HEK293 (cell line): ENCODE results near the gene MICAL3.

Experiments
- CTCF ChIA-PET: fragments of 350-600 bp; formaldehyde crosslinking; extraction: SDS; loops from one replicate; lab custom pipeline; 2021; ENCODE audit warnings: antibody characterized with exemption; lab: Yijun Ruan, JAX
- POLR2A ChIA-PET: fragments of 300-600 bp; formaldehyde crosslinking; extraction: SDS; loops from one replicate; lab custom pipeline; 2020; ENCODE audit warnings: antibody characterized with exemption, inconsistent platforms; lab: Yijun Ruan, JAX
- H3K27ac ChIP-seq: fragments of 200-500 bp; sonication (Bioruptor generic); 2 replicates; pipeline ENCODE4 v1.5.1; 2014; ENCODE audit warnings: low read depth, low read length, control low read depth, inconsistent platforms; ENCODE audit errors: extremely low read depth
- H3K36me3 ChIP-seq, 2 experiments: fragments of 200-500 bp in 1 of 2; sonication (Bioruptor generic) in 1 of 2; 1 replicate in 1 of 2; 2 replicates in 1 of 2; pipeline ENCODE4 v1.5.1; 2014 to 2017; ENCODE audit warnings: inconsistent platforms in 2 of 2, low read length in 2 of 2; ENCODE audit not compliant: control insufficient read depth in 2 of 2, insufficient read depth in 1 of 2
- H3K4me1 ChIP-seq: fragments of 200-500 bp; sonication (Bioruptor generic); 2 replicates; pipeline ENCODE4 v1.5.1; 2014; ENCODE audit warnings: mild to moderate bottlenecking, low read length, inconsistent platforms; ENCODE audit not compliant: control insufficient read depth, insufficient read depth
- H3K4me3 ChIP-seq: 2 replicates; pipeline ENCODE4 v1.5.1; 2011; ENCODE audit warnings: low read depth, mild to moderate bottlenecking, control low read depth, low read length, moderate library complexity
- H3K9me3 ChIP-seq: fragments of 200-500 bp; sonication (Bioruptor generic); 2 replicates; pipeline ENCODE4 v1.5.1; 2014; ENCODE audit warnings: low read depth, low read length, inconsistent platforms; ENCODE audit not compliant: control insufficient read depth, insufficient read depth
- BCL11B ChIP-seq: fragments of 450-650 bp; formaldehyde crosslinking; IDR thresholded peaks from 2 replicates; pipeline ENCODE4 v1.5.1; 2016; ENCODE audit warnings: low read depth, missing biosample characterization, missing genetic modification characterization
- GLIS1 ChIP-seq: fragments of 450-650 bp; formaldehyde crosslinking; IDR thresholded peaks from 2 replicates; pipeline ENCODE4 v1.5.1; 2016; ENCODE audit warnings: missing biosample characterization, missing genetic modification characterization
- HOXA7 ChIP-seq: sonication (generic); formaldehyde crosslinking; IDR thresholded peaks from 2 replicates; pipeline ENCODE4 v1.8.1; 2022; ENCODE audit warnings: missing genetic modification reagents, borderline replicate concordance
- HOXC10 ChIP-seq: sonication (generic); formaldehyde crosslinking; IDR thresholded peaks from 2 replicates; pipeline ENCODE4 v1.8.1; 2023; ENCODE audit warnings: mild to moderate bottlenecking, missing genetic modification reagents
- KLF1 ChIP-seq: fragments of 450-650 bp; formaldehyde crosslinking; IDR thresholded peaks from 2 replicates; pipeline ENCODE4 v1.5.1; 2016; ENCODE audit warnings: missing biosample characterization, missing genetic modification characterization
- KLF9 ChIP-seq: fragments of 450-650 bp; formaldehyde crosslinking; IDR thresholded peaks from 2 replicates; pipeline ENCODE4 v1.5.1; 2016; ENCODE audit warnings: missing biosample characterization, missing genetic modification characterization, low read depth
- MEIS1 ChIP-seq: sonication (generic); formaldehyde crosslinking; IDR thresholded peaks from 2 replicates; pipeline ENCODE4 v1.8.1; 2022; ENCODE audit warnings: missing genetic modification reagents, mild to moderate bottlenecking, borderline replicate concordance
- RBAK ChIP-seq: fragments of 450-650 bp; formaldehyde crosslinking; IDR thresholded peaks from 2 replicates; pipeline ENCODE4 v1.5.1; 2016; ENCODE audit warnings: missing biosample characterization, missing genetic modification characterization
- WT1 ChIP-seq: fragments of 450-650 bp; formaldehyde crosslinking; IDR thresholded peaks from 2 replicates; pipeline ENCODE4 v1.5.1; 2016; ENCODE audit warnings: missing biosample characterization, missing genetic modification characterization
- ZBTB17 ChIP-seq: fragments of 450-650 bp; formaldehyde crosslinking; IDR thresholded peaks from 2 replicates; pipeline ENCODE4 v1.5.1; 2016; ENCODE audit warnings: missing biosample characterization, missing genetic modification characterization
- ZBTB20 ChIP-seq: fragments of 450-650 bp; formaldehyde crosslinking; IDR thresholded peaks from 2 replicates; pipeline ENCODE4 v1.5.1; 2016; ENCODE audit warnings: missing biosample characterization, missing genetic modification characterization
- ZFP41 ChIP-seq: fragments of 450-650 bp; formaldehyde crosslinking; IDR thresholded peaks from 2 replicates; pipeline ENCODE4 v1.5.1; 2016; ENCODE audit warnings: missing biosample characterization, missing genetic modification characterization, borderline replicate concordance
- ZNF112 ChIP-seq: fragments of 450-650 bp; formaldehyde crosslinking; IDR thresholded peaks from 2 replicates; pipeline ENCODE4 v1.5.0; 2017; ENCODE audit warnings: missing biosample characterization, missing genetic modification characterization
- ZNF121 ChIP-seq: fragments of 450-650 bp; formaldehyde crosslinking; IDR thresholded peaks from 2 replicates; pipeline ENCODE4 v1.5.1; 2016; ENCODE audit warnings: missing biosample characterization, missing genetic modification characterization
- ZNF140 ChIP-seq: fragments of 450-650 bp; formaldehyde crosslinking; IDR thresholded peaks from 2 replicates; pipeline ENCODE4 v1.5.1; 2016; ENCODE audit warnings: missing biosample characterization, missing genetic modification characterization
- ZNF155 ChIP-seq: fragments of 450-650 bp; formaldehyde crosslinking; IDR thresholded peaks from 2 replicates; pipeline ENCODE4 v1.5.1; 2016; ENCODE audit warnings: missing biosample characterization, missing genetic modification characterization
- ZNF169 ChIP-seq: fragments of 450-650 bp; formaldehyde crosslinking; IDR thresholded peaks from 2 replicates; pipeline ENCODE4 v1.5.1; 2016; ENCODE audit warnings: missing biosample characterization, missing genetic modification characterization
- ZNF302 ChIP-seq: fragments of 450-650 bp; formaldehyde crosslinking; IDR thresholded peaks from 2 replicates; pipeline ENCODE4 v1.5.1; 2016; ENCODE audit warnings: missing biosample characterization, missing genetic modification characterization, low read depth
- ZNF324 ChIP-seq: fragments of 450-650 bp; formaldehyde crosslinking; IDR thresholded peaks from 2 replicates; pipeline ENCODE4 v1.5.1; 2016; ENCODE audit warnings: missing biosample characterization, missing genetic modification characterization
- ZNF350 ChIP-seq: fragments of 450-650 bp; formaldehyde crosslinking; IDR thresholded peaks from 2 replicates; pipeline ENCODE4 v1.5.0; 2017; ENCODE audit warnings: missing biosample characterization, mild to moderate bottlenecking, missing genetic modification characterization
- ZNF354C ChIP-seq: fragments of 450-650 bp; formaldehyde crosslinking; IDR thresholded peaks from 2 replicates; pipeline ENCODE4 v1.5.1; 2016; ENCODE audit warnings: missing biosample characterization, missing genetic modification characterization, low read depth, borderline replicate concordance
- ZNF529 ChIP-seq: fragments of 450-650 bp; formaldehyde crosslinking; IDR thresholded peaks from 2 replicates; pipeline ENCODE4 v1.5.1; 2017; ENCODE audit warnings: missing genetic modification characterization, missing biosample characterization; ENCODE audit not compliant: insufficient replicate concordance
- ZNF610 ChIP-seq: fragments of 450-650 bp; formaldehyde crosslinking; IDR thresholded peaks from 2 replicates; pipeline ENCODE4 v1.5.1; 2016; ENCODE audit warnings: missing biosample characterization, missing genetic modification characterization, borderline replicate concordance
- ZNF624 ChIP-seq: fragments of 450-650 bp; formaldehyde crosslinking; IDR thresholded peaks from 2 replicates; pipeline ENCODE4 v1.5.1; 2017; ENCODE audit warnings: missing biosample characterization, missing genetic modification characterization
- ZNF701 ChIP-seq: fragments of 450-650 bp; formaldehyde crosslinking; IDR thresholded peaks from 2 replicates; pipeline ENCODE4 v1.5.1; 2016; ENCODE audit warnings: missing biosample characterization, missing genetic modification characterization
- TF ChIP-seq, protein P1 (sequence below): fragments of 450-650 bp; formaldehyde crosslinking; IDR thresholded peaks from 2 replicates; pipeline ENCODE4 v1.5.1; 2016; ENCODE audit warnings: missing biosample characterization, missing genetic modification characterization
- TF ChIP-seq, protein P2 (sequence below): fragments of 450-650 bp; formaldehyde crosslinking; IDR thresholded peaks from 2 replicates; pipeline ENCODE4 v1.5.1; 2016; ENCODE audit warnings: missing biosample characterization, missing genetic modification characterization
- TF ChIP-seq, protein P3 (sequence below): fragments of 450-650 bp; formaldehyde crosslinking; IDR thresholded peaks from 2 replicates; pipeline ENCODE4 v1.5.1; 2016; ENCODE audit warnings: missing biosample characterization, missing genetic modification characterization
- TF ChIP-seq, protein P4 (sequence below): fragments of 450-650 bp; formaldehyde crosslinking; IDR thresholded peaks from 2 replicates; pipeline ENCODE4 v1.5.1; 2017; ENCODE audit warnings: missing biosample characterization, missing genetic modification characterization

The MICAL3 gene

DNA sequence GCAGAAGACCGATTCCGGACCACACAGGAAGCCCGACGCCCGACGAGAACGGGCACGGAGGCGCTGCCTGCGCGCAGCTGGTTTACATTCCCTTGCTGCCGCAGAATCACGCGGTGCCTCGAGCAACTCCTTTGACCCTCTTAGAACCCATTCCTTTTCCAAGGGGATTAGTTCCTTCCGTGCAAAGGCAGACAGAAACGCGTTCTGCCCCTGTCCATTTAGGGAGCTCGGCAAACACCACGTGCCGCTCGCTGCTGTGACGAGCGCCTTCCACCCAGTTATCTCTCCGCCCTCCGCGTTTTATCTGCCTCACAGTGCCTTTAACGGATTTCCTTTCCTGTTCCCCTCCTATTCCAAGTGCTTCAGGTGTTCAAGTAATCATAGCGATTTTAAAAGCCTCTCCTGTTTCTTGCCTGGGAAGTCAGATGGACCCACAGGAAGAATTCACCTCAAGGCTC is 24.1 kb upstream of the MICAL3 start:
- TF ChIP-seq ZNF701 (tag by site-specific recombination), result no peak
- no peak for TF ChIP-seq GLIS1 (tag by site-specific recombination)
- TF ChIP-seq, protein P1, sequence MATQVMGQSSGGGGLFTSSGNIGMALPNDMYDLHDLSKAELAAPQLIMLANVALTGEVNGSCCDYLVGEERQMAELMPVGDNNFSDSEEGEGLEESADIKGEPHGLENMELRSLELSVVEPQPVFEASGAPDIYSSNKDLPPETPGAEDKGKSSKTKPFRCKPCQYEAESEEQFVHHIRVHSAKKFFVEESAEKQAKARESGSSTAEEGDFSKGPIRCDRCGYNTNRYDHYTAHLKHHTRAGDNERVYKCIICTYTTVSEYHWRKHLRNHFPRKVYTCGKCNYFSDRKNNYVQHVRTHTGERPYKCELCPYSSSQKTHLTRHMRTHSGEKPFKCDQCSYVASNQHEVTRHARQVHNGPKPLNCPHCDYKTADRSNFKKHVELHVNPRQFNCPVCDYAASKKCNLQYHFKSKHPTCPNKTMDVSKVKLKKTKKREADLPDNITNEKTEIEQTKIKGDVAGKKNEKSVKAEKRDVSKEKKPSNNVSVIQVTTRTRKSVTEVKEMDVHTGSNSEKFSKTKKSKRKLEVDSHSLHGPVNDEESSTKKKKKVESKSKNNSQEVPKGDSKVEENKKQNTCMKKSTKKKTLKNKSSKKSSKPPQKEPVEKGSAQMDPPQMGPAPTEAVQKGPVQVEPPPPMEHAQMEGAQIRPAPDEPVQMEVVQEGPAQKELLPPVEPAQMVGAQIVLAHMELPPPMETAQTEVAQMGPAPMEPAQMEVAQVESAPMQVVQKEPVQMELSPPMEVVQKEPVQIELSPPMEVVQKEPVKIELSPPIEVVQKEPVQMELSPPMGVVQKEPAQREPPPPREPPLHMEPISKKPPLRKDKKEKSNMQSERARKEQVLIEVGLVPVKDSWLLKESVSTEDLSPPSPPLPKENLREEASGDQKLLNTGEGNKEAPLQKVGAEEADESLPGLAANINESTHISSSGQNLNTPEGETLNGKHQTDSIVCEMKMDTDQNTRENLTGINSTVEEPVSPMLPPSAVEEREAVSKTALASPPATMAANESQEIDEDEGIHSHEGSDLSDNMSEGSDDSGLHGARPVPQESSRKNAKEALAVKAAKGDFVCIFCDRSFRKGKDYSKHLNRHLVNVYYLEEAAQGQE, result no peak
- no peak for TF ChIP-seq RBAK (tag by site-specific recombination)
- TF ChIP-seq ZNF354C (tag by site-specific recombination), result no peak
- TF ChIP-seq ZNF121, result no peak
- no peak for TF ChIP-seq ZNF350 (tag by site-specific recombination)
- no peak for TF ChIP-seq WT1 (tag by site-specific recombination)
- no peak for TF ChIP-seq ZNF624 (tag by site-specific recombination)
- TF ChIP-seq ZNF155, result no peak
- TF ChIP-seq, protein P2, sequence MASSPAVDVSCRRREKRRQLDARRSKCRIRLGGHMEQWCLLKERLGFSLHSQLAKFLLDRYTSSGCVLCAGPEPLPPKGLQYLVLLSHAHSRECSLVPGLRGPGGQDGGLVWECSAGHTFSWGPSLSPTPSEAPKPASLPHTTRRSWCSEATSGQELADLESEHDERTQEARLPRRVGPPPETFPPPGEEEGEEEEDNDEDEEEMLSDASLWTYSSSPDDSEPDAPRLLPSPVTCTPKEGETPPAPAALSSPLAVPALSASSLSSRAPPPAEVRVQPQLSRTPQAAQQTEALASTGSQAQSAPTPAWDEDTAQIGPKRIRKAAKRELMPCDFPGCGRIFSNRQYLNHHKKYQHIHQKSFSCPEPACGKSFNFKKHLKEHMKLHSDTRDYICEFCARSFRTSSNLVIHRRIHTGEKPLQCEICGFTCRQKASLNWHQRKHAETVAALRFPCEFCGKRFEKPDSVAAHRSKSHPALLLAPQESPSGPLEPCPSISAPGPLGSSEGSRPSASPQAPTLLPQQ, result no peak
- TF ChIP-seq, protein P3, sequence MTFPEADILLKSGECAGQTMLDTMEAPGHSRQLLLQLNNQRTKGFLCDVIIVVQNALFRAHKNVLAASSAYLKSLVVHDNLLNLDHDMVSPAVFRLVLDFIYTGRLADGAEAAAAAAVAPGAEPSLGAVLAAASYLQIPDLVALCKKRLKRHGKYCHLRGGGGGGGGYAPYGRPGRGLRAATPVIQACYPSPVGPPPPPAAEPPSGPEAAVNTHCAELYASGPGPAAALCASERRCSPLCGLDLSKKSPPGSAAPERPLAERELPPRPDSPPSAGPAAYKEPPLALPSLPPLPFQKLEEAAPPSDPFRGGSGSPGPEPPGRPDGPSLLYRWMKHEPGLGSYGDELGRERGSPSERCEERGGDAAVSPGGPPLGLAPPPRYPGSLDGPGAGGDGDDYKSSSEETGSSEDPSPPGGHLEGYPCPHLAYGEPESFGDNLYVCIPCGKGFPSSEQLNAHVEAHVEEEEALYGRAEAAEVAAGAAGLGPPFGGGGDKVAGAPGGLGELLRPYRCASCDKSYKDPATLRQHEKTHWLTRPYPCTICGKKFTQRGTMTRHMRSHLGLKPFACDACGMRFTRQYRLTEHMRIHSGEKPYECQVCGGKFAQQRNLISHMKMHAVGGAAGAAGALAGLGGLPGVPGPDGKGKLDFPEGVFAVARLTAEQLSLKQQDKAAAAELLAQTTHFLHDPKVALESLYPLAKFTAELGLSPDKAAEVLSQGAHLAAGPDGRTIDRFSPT (tag by site-specific recombination), result no peak
- POLR2A ChIA-PET, result interaction anchor here (0.6 kb wide), 1 partner anchor 13 kb away, joined by 7 read pairs; no protein-coding TSS in a partner anchor
- no peak overlapping the region for H3K4me3 ChIP-seq
- CTCF ChIA-PET, result no interaction called here
- H3K4me1 ChIP-seq, result no peaks in the 10 kb centered on the region
- no peak overlapping the region for H3K27ac ChIP-seq
- no peaks in the 10 kb centered on the region for H3K36me3 ChIP-seq
- H3K9me3 ChIP-seq, result no peaks in the 10 kb centered on the region

DNA sequence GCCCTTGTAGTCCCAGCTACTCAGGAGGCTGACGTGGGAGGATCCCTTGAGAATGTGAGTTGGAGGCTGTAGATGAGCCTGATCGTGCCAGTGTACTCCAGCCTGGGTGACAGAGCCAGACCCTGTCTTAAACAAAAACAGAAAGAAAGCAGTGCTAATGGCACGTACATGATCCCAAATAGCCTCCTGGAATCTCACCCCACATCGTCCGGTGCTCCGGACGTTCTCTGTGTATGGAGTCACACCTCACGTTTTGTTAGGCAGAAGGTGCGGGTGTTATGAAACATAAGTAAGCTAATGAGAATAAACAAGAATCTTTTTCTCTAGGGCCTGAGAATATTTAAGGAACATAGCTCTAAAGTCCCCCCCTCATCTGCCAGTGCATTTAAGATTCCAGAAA is 23.7 kb upstream of the MICAL3 start:
- Histone ChIP-seq H3K4me3 (no peak overlapping the region), H3K9me3 (no peaks in the 10 kb centered on the region), H3K27ac (no peak overlapping the region), H3K4me1 (no peaks in the 10 kb centered on the region), H3K36me3 (no peaks in the 10 kb centered on the region)
- TF ChIP-seq KLF1 (tag by site-specific recombination), result no peak
- no peak for TF ChIP-seq KLF9 (tag by site-specific recombination)
- no peak for TF ChIP-seq ZFP41 (tag by site-specific recombination)
- TF ChIP-seq ZNF324, result no peak
- no peak for TF ChIP-seq ZNF302 (tag by site-specific recombination)
- no peak for TF ChIP-seq ZNF140
- no peak for TF ChIP-seq ZBTB20
- TF ChIP-seq HOXC10 (CRISPR knock-in tag), result no peak
- no peak for TF ChIP-seq ZNF610
- TF ChIP-seq ZNF529 (tag by site-specific recombination), result no peak
- TF ChIP-seq HOXA7, result no peak
- TF ChIP-seq ZNF112 (tag by site-specific recombination), result no peak
- TF ChIP-seq, protein P4, sequence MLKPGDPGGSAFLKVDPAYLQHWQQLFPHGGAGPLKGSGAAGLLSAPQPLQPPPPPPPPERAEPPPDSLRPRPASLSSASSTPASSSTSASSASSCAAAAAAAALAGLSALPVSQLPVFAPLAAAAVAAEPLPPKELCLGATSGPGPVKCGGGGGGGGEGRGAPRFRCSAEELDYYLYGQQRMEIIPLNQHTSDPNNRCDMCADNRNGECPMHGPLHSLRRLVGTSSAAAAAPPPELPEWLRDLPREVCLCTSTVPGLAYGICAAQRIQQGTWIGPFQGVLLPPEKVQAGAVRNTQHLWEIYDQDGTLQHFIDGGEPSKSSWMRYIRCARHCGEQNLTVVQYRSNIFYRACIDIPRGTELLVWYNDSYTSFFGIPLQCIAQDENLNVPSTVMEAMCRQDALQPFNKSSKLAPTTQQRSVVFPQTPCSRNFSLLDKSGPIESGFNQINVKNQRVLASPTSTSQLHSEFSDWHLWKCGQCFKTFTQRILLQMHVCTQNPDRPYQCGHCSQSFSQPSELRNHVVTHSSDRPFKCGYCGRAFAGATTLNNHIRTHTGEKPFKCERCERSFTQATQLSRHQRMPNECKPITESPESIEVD (tag by site-specific recombination), result no peak
- TF ChIP-seq ZBTB17 (tag by site-specific recombination), result no peak
- TF ChIP-seq ZNF169 (tag by site-specific recombination), result no peak
- no peak for TF ChIP-seq BCL11B (tag by site-specific recombination)
- no peak for TF ChIP-seq ZNF155
- TF ChIP-seq ZNF350 (tag by site-specific recombination), result no peak
- no peak for TF ChIP-seq MEIS1
- ChIA-PET CTCF (no interaction called here), POLR2A (interaction anchor here (0.6 kb wide), 1 partner anchor 12 kb away, joined by 7 read pairs; no protein-coding TSS in a partner anchor)
